Uterus (tissue), 4 donors: ENCODE results near the gene CDC25C. TPM values are rescaled to one million over a fixed set of nuclear protein-coding genes. Genes with fewer than 3 reads are reported as not detected.

Experiments
- DNase-seq, 2 donors: peaks; one replicate each; pipeline ENCODE4 v3.0.0-alpha.2; 2019 to 2020
- H3K27ac ChIP-seq, 2 donors: fragments of 200-600 bp; sonication (generic); 1 replicate in 1 of 2; 2 replicates in 1 of 2; pipeline ENCODE4 v1.5.1; 2016 to 2018
- H3K27me3 ChIP-seq, 2 donors: fragments of 200-600 bp; sonication (generic); one replicate each; pipeline ENCODE4 v1.5.1; 2018 to 2019; ENCODE audit warnings: control low read depth in 1 of 2
- H3K36me3 ChIP-seq, 2 donors: fragments of 200-600 bp; sonication (generic); one replicate each; pipeline ENCODE4 v1.5.1; 2019; ENCODE audit warnings: control low read depth in 1 of 2
- H3K4me1 ChIP-seq, 2 donors: fragments of 200-600 bp; sonication (generic); one replicate each; pipeline ENCODE4 v1.5.1; 2018 to 2019; ENCODE audit warnings: control low read depth in 1 of 2
- H3K4me3 ChIP-seq, 2 donors: fragments of 200-600 bp; sonication (generic); 1 replicate in 1 of 2; 2 replicates in 1 of 2; pipeline ENCODE4 v1.5.1; 2018 to 2019; ENCODE audit warnings: mild to moderate bottlenecking in 1 of 2
- H3K9me3 ChIP-seq, 2 donors: fragments of 200-600 bp; sonication (generic); one replicate each; pipeline ENCODE4 v1.5.1; 2019; ENCODE audit warnings: control low read depth in 1 of 2
- CTCF ChIP-seq, 4 experiments: fragments of 200-600 bp in 2 of 4; fragments of 450-650 bp in 2 of 4; sonication (generic) in 2 of 4; IDR thresholded peaks; one replicate each; pipeline ENCODE4 v1.5.1; 2016 to 2019; ENCODE audit warnings: antibody characterized with exemption in 4 of 4, mild to moderate bottlenecking in 2 of 4, moderate library complexity in 1 of 4
- POLR2A ChIP-seq, 2 donors: fragments of 450-650 bp; IDR thresholded peaks; one replicate each; pipeline ENCODE4 v1.6.1; 2016; ENCODE audit warnings: antibody characterized with exemption in 2 of 2, mild to moderate bottlenecking in 1 of 2, moderate library complexity in 1 of 2
- intact Hi-C: fragments of 100-400 bp; cut with DNase I; formaldehyde crosslinking; loops from one replicate; pipeline ENCODE4 v1.15.1; 2023; ENCODE audit warnings: low total_unique reads
- total RNA-seq, 4 donors: library from RNA; depleted of rRNA in 3 of 4; stranded (reverse); fragments of >200 nt in 3 of 4; gene quantifications; one replicate each; pipeline versions ENCODE4 v1.1.0 to v1.2.4, GENCODE V29; 2014 to 2023
- donor health status: DM: yes; HTN: yes; CAD: no.

CDC25C gene
- total RNA-seq, 4 donors from 2014 or later: 4.6 TPM; not detected in 3

GRCh38 chr5:138369706-138370105 lies 38.1 kb upstream of the CDC25C start:
- intact Hi-C loops: no loop called here
- Histone ChIP-seq H3K36me3 (no peaks in the 10 kb centered on the region), H3K4me3 (no peak overlapping the region), H3K27ac (no peak overlapping the region), H3K4me1 (peaks cover 3 to 4% of the 10 kb centered on the region in 2 donors), H3K27me3 (no peaks in the 10 kb centered on the region), H3K9me3 (no peaks in the 10 kb centered on the region)
- DNase-seq: no peak
- TF ChIP-seq CTCF (IDR thresholded peaks at IDR 0.05) (no peak), POLR2A (IDR thresholded peaks at IDR 0.05) (no peak)

DNA sequence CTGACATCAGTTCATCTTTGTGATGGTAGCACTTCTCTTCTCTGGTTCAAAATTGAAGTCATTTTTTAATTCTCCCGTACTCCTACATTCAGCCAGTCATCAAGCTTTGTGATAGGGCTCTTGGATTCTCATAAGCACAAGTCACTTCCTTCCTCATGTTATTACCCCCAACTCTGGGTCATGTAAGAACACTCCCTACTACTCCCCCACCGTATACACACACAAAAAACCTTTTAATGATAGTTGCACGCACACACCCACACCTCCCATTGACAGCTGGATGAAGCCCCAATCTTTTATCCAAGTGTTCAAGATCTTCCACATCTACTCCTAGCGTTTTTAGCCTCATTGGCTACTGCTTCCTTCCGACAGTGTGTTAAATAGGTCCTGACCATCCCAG lies 37.7 kb upstream of the CDC25C start:
- intact Hi-C loops: no loop called here
- H3K4me1 ChIP-seq: peaks cover 3 to 4% of the 10 kb centered on the region in 2 donors
- TF ChIP-seq POLR2A (IDR thresholded peaks at IDR 0.05) (no peak), CTCF (IDR thresholded peaks at IDR 0.05) (no peak)

GRCh38 chr5:138366632-138367382 lies 35.2 kb upstream of the CDC25C start:
- H3K9me3 ChIP-seq: no peaks in the 10 kb centered on the region
- TF ChIP-seq POLR2A (IDR thresholded peaks at IDR 0.05) (no peak), CTCF (IDR thresholded peaks at IDR 0.05) (no peak)
- H3K27ac ChIP-seq: no peak overlapping the region
- no peak overlapping the region for H3K4me3 ChIP-seq
- DNase-seq: no peak
- H3K4me1 ChIP-seq: peaks cover 3 to 4% of the 10 kb centered on the region in 2 donors
- intact Hi-C loops: no loop called here
- no peaks in the 10 kb centered on the region for H3K36me3 ChIP-seq
- no peaks in the 10 kb centered on the region for H3K27me3 ChIP-seq

More for the DNA sequence above, 37.7 kb upstream of the CDC25C start:
- no peak for DNase-seq
- no peak overlapping the region for H3K27ac ChIP-seq
- H3K27me3 ChIP-seq: no peaks in the 10 kb centered on the region
- H3K36me3 ChIP-seq: no peaks in the 10 kb centered on the region
- H3K9me3 ChIP-seq: no peaks in the 10 kb centered on the region
- no peak overlapping the region for H3K4me3 ChIP-seq

DNA sequence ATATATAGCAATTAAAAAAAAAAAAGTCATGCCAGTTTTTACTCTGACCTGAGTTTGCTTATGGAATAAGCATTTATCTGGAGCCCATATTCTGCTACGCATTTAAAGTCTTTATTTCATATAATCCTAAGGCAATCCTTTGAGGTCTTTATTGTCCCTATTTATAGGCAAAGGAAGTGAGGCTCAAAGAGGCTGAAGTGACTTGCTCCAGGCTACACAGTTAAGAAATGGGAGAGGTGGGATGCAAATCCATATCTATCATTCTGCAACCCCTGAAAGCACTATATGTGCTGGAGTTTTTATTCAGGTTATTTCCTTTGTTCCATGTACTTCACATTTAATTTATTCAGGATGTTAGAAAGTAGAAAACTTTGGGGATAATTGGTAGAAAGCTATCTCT lies 33.0 kb upstream of the CDC25C start:
- TF ChIP-seq POLR2A (IDR thresholded peaks at IDR 0.05): no peak
- TF ChIP-seq CTCF (IDR thresholded peaks at IDR 0.05): no peak
- intact Hi-C loops: no loop called here
- Histone ChIP-seq H3K36me3 (no peaks in the 10 kb centered on the region), H3K9me3 (no peaks in the 10 kb centered on the region), H3K27ac (no peak overlapping the region), H3K27me3 (no peaks in the 10 kb centered on the region), H3K4me1 (peaks cover 0 to 3% of the 10 kb centered on the region in 2 donors), H3K4me3 (no peak overlapping the region)
- DNase-seq: no peak

- no peaks in the 10 kb centered on the region for H3K9me3 ChIP-seq
- no peaks in the 10 kb centered on the region for H3K36me3 ChIP-seq
- H3K27ac ChIP-seq: no peak overlapping the region
- no peaks in the 10 kb centered on the region for H3K4me1 ChIP-seq
- TF ChIP-seq POLR2A (IDR thresholded peaks at IDR 0.05): no peak
- no peak for TF ChIP-seq CTCF (IDR thresholded peaks at IDR 0.05)
- no peak for DNase-seq
- intact Hi-C loops: no loop called here
- H3K4me3 ChIP-seq: no peak overlapping the region
- no peaks in the 10 kb centered on the region for H3K27me3 ChIP-seq
Measured at GRCh38 chr5:138360941-138361452, 29.4 kb upstream of the CDC25C start.
